GM23338 (cell line): Measurements from ENCODE around the gene TSTD2. TPM values are rescaled to one million over a fixed set of nuclear protein-coding genes. Genes with fewer than 3 reads are reported as not detected.
"Not testable (repeated sequence)": the region's sequence is repeated elsewhere in the genome, so short reads cannot be mapped to it uniquely, and the experiment has no call there.

Source experiments
- ATAC-seq: fragments of 200-7000 bp; cut with Tn5 transposase; 3 replicates; pipeline ENCODE4 v1.9.1; 2020
- DNase-seq: peaks from one replicate; pipeline ENCODE4 v3.0.0-alpha.2; 2015; ENCODE audit warnings: low spot score
- H2AFZ ChIP-seq: fragments of 200-600 bp; sonication (generic); 2 replicates; pipeline ENCODE4 v1.8.0; 2016; ENCODE audit warnings: antibody characterized with exemption, mild to moderate bottlenecking, moderate library complexity
- H3F3A ChIP-seq: fragments of 200-600 bp; sonication (generic); replicated peaks from 2 replicates; pipeline ENCODE4 v1.8.0; 2017; ENCODE audit warnings: antibody characterized with exemption, mixed run types, low read depth
- H3K27ac ChIP-seq: fragments of 200-600 bp; sonication (generic); 2 replicates; pipeline ENCODE4 v1.6.1; 2016; ENCODE audit warnings: low read depth
- H3K27me3 ChIP-seq: fragments of 200-600 bp; sonication (generic); 2 replicates; pipeline ENCODE4 v1.8.0; 2016; ENCODE audit warnings: mild to moderate bottlenecking, mixed run types, moderate library complexity; ENCODE audit not compliant: insufficient read depth
- H3K36me3 ChIP-seq: fragments of 200-600 bp; sonication (generic); 2 replicates; pipeline ENCODE4 v1.8.0; 2016; ENCODE audit warnings: mild to moderate bottlenecking; ENCODE audit not compliant: insufficient read depth
- H3K4me1 ChIP-seq: fragments of 200-600 bp; sonication (generic); 2 replicates; pipeline ENCODE4 v1.8.0; 2016; ENCODE audit warnings: mild to moderate bottlenecking, moderate library complexity; ENCODE audit not compliant: insufficient read depth
- H3K4me2 ChIP-seq: fragments of 200-600 bp; sonication (generic); 2 replicates; pipeline ENCODE4 v1.7.1; 2017; ENCODE audit warnings: mixed run types
- H3K4me3 ChIP-seq: fragments of 200-600 bp; sonication (generic); 2 replicates; pipeline ENCODE4 v1.6.1; 2016; ENCODE audit warnings: mixed run types
- H3K79me2 ChIP-seq: fragments of 200-600 bp; sonication (generic); replicated peaks from 2 replicates; pipeline ENCODE4 v1.8.0; 2017; ENCODE audit warnings: mild to moderate bottlenecking; ENCODE audit not compliant: insufficient read depth
- H3K9me2 ChIP-seq: fragments of 200-600 bp; sonication (generic); 2 replicates; pipeline ENCODE4 v1.8.0; 2017; ENCODE audit not compliant: insufficient read depth
- H4K20me1 ChIP-seq: fragments of 200-600 bp; sonication (generic); replicated peaks from 2 replicates; pipeline ENCODE4 v1.8.0; 2017; ENCODE audit warnings: mild to moderate bottlenecking; ENCODE audit not compliant: insufficient read depth
- H3K27ac Mint-ChIP-seq: 2 replicates; pipeline ENCODE4 v1.8.0; 2020; ENCODE audit warnings: inconsistent platforms, mild to moderate bottlenecking, moderate library complexity, mixed read lengths
- H3K27me3 Mint-ChIP-seq: 3 replicates; pipeline ENCODE4 v1.8.0; 2022; ENCODE audit warnings: low read depth, mild to moderate bottlenecking, moderate library complexity, mixed read lengths, inconsistent platforms; ENCODE audit not compliant: insufficient read depth, poor library complexity
- H3K36me3 Mint-ChIP-seq: 3 replicates; pipeline ENCODE4 v1.8.0; 2021; ENCODE audit warnings: low read depth, mild to moderate bottlenecking, inconsistent platforms, moderate library complexity, mixed read lengths
- H3K4me1 Mint-ChIP-seq: 3 replicates; pipeline ENCODE4 v1.8.0; 2020; ENCODE audit warnings: mild to moderate bottlenecking, inconsistent platforms, mixed read lengths
- H3K4me3 Mint-ChIP-seq: 3 replicates; pipeline ENCODE4 v1.8.0; 2021; ENCODE audit warnings: moderate library complexity, mild to moderate bottlenecking, inconsistent platforms, mixed read lengths
- H3K9me3 Mint-ChIP-seq: 3 replicates; pipeline ENCODE4 v1.8.0; 2020; ENCODE audit warnings: moderate library complexity, mild to moderate bottlenecking, inconsistent platforms, mixed read lengths
- ETS1 ChIP-seq: IDR thresholded peaks from 2 replicates; pipeline ENCODE4 v1.6.1; 2016; ENCODE audit warnings: antibody characterized with exemption
- EZH2 ChIP-seq: fragments of 200-600 bp; sonication (generic); IDR thresholded peaks from one replicate; pipeline ENCODE4 v1.8.0; 2017; ENCODE audit warnings: antibody characterized with exemption, mild to moderate bottlenecking, low read depth; ENCODE audit not compliant: unreplicated experiment
- JUNB ChIP-seq: IDR thresholded peaks from one replicate; pipeline ENCODE4 v1.6.1; 2016; ENCODE audit warnings: antibody characterized with exemption; ENCODE audit not compliant: unreplicated experiment
- POLR2AphosphoS5 ChIP-seq: IDR thresholded peaks from 2 replicates; pipeline ENCODE4 v1.6.1; 2016; ENCODE audit warnings: antibody characterized with exemption, low read depth
- REST ChIP-seq: IDR thresholded peaks from one replicate; pipeline ENCODE4 v1.6.1; 2018; ENCODE audit warnings: antibody characterized with exemption; ENCODE audit not compliant: unreplicated experiment
- STAT1 ChIP-seq: IDR thresholded peaks from one replicate; pipeline ENCODE4 v1.6.1; 2016; ENCODE audit warnings: antibody characterized with exemption; ENCODE audit not compliant: unreplicated experiment
- ZNF114 ChIP-seq: fragments of 250-450 bp; sonication (Bioruptor Pico); IDR thresholded peaks from 2 replicates; pipeline ENCODE4 v1.5.0; 2020; ENCODE audit warnings: mild to moderate bottlenecking, moderate library complexity
- polyA plus RNA-seq: library from polyadenylated mRNA; unstranded; fragments of >200 nt; fragmentation: Nextera tagmentation; extraction: Ambion mirVana; gene quantifications from 2 replicates; pipeline ENCODE4 v1.2.1, GENCODE V29; 2016
- total RNA-seq: library from RNA; depleted of rRNA; stranded (reverse); fragments of >200 nt; shearing (Covaris generic); gene quantifications from 2 replicates; pipeline ENCODE4 v1.2.3, GENCODE V29; 2014

Gene TSTD2
- total and polyA plus RNA-seq, 2 experiments from 2014 or later: 8.5 to 21.8 TPM

GRCh38 chr9:97584778-97585177 lies 48.4 kb downstream of the TSTD2 start:
- H3K4me1 Mint-ChIP-seq: not testable (repeated sequence)

DNA sequence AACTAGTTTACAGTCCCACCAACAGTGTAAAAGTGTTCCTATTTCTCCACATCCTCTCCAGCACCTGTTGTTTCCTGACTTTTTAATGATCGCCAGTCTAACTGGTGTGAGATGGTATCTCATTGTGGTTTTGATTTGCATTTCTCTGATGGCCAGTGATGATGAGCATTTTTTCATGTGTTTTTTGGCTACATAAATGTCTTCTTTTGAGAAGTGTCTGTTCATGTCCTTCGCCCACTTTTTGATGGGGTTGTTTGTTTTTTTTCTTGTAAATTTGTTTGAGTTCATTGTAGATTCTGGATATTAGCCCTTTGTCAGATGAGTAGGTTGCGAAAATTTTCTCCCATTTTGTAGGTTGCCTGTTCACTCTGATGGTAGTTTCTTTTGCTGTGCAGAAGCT lies 51.6 kb downstream of the TSTD2 start:
- not testable (repeated sequence) for H4K20me1 ChIP-seq, H2AFZ ChIP-seq, DNase-seq, H3K27me3 Mint-ChIP-seq, H3K36me3 Mint-ChIP-seq, ATAC-seq, H3K9me2 ChIP-seq, H3K4me3 Mint-ChIP-seq, H3K36me3 ChIP-seq, H3K9me3 Mint-ChIP-seq, H3K27ac Mint-ChIP-seq, H3K4me1 Mint-ChIP-seq, H3K79me2 ChIP-seq, H3K4me3 ChIP-seq, H3K4me2 ChIP-seq, H3F3A ChIP-seq, H3K27me3 ChIP-seq, H3K27ac ChIP-seq, H3K4me1 ChIP-seq

More at GRCh38 chr9:97584778-97585177, 48.4 kb downstream of the TSTD2 start:
- not testable (repeated sequence) for H3K27me3 Mint-ChIP-seq, H3K79me2 ChIP-seq, H3K9me2 ChIP-seq, H3K4me3 Mint-ChIP-seq, H2AFZ ChIP-seq, H3K4me2 ChIP-seq, H4K20me1 ChIP-seq, H3K27me3 ChIP-seq, H3K36me3 ChIP-seq, ATAC-seq, DNase-seq, H3F3A ChIP-seq, H3K4me1 ChIP-seq, H3K27ac Mint-ChIP-seq, H3K4me3 ChIP-seq, H3K27ac ChIP-seq
- H3K9me3 Mint-ChIP-seq: peaks cover 15% of the 10 kb centered on the region
- peaks cover 13% of the 10 kb centered on the region; the same call in 2 of the 3 replicates for H3K36me3 Mint-ChIP-seq

- Mint-ChIP-seq H3K27ac (no peak overlapping the region), H3K4me3 (no peak overlapping the region), H3K9me3 (no peaks in the 10 kb centered on the region; the same call in 2 of the 3 replicates), H3K36me3 (no peaks in the 10 kb centered on the region), H3K27me3 (no peaks in the 10 kb centered on the region), H3K4me1 (no peaks in the 10 kb centered on the region)
- ATAC-seq (no peak), DNase-seq (no peak)
- H3K4me1 ChIP-seq: no peaks in the 10 kb centered on the region
- no peaks in the 10 kb centered on the region for H3K36me3 ChIP-seq
- H3K79me2 ChIP-seq: no peaks in the 10 kb centered on the region
- no peak overlapping the region for H3K4me3 ChIP-seq
- H3K4me2 ChIP-seq: no peak overlapping the region
- no peaks in the 10 kb centered on the region for H3K27me3 ChIP-seq
- H3F3A ChIP-seq: no peaks in the 10 kb centered on the region
- H3K9me2 ChIP-seq: no peaks in the 10 kb centered on the region
- no peaks in the 10 kb centered on the region for H4K20me1 ChIP-seq
- no peak overlapping the region for H3K27ac ChIP-seq
- no peak overlapping the region for H2AFZ ChIP-seq
- TF ChIP-seq REST (no peak), ZNF114 (no peak), JUNB (no peak), POLR2AphosphoS5 (no peak), EZH2 (no peak), ETS1 (no peak), STAT1 (no peak)
These were observed 53.3 kb downstream of the TSTD2 start for GRCh38 chr9:97579914-97580313.
